HG02759 (cell line): Measurements from ENCODE around the gene INSYN2B.
A peak's percentile ranks its signal among the peaks of the same experiment; 100 is the strongest.
"Not testable (repeated sequence)": the region's sequence is repeated elsewhere in the genome, so short reads cannot be mapped to it uniquely, and the experiment has no call there.

Experiments
- ATAC-seq: cut with Tn5 transposase; IDR thresholded peaks from one replicate; pipeline ENCODE4 v1.9.1; 2021; ENCODE audit warnings: mild to moderate bottlenecking, moderate library complexity; ENCODE audit not compliant: unreplicated experiment

Gene INSYN2B

DNA sequence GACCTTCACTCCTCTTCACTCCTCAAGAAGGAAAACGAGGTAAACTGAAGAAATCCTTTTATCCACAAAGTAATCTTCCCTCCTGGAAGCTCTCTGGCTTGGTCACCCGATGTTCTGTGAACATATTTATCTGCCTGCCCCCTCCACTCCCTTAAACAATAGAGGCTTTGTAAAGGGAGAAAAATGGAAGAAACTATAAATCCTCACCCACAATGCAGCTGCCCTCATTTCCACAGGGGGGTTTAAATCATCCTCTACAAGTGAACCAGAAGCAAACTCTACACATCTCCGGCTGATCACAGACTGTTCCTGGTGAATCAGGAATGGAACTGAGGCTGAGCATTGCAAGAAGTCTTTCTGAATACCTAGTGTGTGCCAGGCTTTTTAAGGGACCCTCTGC, 7.2 kb downstream of the INSYN2B start:
- ATAC-seq = no peak

- ATAC-seq = no peak
These were observed 8.5 kb downstream of the INSYN2B start for GRCh38 chr5:169971780-169972179.

DNA sequence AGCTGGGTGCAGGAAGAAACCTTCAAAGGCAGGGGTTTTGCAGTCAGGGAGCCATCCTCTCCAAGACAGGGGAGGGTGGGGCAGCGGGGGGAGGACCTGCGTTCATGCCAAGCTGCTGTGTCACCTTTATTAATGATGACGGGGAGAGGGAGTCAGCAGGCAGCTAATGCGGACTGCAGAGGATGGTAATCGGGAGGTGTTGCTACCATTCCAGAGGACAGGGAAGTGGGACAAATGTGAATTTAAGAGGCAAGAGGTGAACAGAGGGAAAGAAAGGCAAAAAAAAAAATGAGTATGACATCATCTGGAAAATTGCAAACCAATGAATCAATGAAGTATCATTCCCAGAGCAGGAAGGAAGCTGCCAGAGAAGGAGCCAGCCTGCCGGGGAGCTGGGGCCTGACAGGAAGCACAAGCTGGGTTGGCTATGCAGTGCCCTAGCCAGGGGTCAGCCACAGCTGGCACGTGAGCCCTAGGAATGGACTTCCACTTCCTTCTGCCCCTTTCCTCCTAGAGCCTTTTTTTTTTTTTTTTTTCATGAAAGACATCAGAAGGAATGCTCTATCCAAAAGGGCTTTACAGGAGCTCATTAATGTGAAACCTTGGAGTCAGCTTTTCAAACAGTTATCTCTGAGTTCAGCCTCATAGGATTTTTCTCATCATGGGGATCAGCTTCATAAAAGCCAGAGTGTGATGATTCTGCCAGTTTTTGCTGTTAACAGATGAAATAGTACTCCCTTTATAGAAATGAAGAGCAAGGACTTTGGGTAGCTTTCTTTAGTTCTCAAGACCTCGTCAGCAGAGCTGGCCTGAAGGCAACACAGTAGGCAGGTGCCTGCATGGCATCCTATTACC, 9.2 kb downstream of the INSYN2B start:
- no peak for ATAC-seq

DNA sequence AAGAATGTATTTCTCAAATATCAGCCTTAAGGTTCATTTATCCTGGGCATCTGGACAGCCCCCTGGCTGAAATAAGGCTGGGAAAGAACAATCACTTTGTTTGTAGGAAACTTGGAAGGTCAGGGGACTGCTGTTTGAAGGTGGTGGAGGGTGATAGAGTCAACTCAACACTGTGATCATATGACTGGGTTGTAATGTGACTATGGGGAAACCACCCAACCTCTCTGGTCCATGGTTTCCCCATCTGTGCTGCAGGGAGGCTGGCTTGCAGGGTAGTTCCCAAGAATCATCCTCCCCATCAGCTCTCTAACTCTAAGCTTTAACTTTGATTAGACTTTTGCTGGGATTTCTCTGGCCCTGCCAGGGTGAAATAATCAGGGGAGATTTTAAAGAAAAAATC, 10.0 kb downstream of the INSYN2B start:
- ATAC-seq = peak; percentile 87

GRCh38 chr5:169964246-169964645, 16.0 kb downstream of the INSYN2B start:
- no peak for ATAC-seq

GRCh38 chr5:169960659-169961058, 19.6 kb downstream of the INSYN2B start:
- no peak for ATAC-seq

DNA sequence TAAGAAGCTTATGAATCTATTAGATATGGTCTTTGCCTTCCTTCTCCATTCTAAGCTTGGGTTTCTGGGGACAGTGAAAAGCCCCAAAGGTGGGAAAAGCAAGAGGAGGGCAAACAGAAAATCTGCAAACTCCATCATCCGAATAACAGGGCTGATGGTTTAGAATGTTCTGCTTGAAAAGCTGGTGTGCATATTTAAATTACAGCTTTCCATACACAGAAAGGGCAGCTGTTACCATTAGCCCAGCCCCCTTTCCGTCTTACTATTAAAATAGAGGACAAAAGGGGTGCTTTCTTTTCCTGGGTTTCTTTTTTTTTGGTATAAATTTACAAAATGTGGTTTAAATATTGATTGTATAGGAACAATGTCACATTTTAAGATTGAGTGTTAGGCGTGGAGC, 22.0 kb downstream of the INSYN2B start:
- no peak for ATAC-seq

DNA sequence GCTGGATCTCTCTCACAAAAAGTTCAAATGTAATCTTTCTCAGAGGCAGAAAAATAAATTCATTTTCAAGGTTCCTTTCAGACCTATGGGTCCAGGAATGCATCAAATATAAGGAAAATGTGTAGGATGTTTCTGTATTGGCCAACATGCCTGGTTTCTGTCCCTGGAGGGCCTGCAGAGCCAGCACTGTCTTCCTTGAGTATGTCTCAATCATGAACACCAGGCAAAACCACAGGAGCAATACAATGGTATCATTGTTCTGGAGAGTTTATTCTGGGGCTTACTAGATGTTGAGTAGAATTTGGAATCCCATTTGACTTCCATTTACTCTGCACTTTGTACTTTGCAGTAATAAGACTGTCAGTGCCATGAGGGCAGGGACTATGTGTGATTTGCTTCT, 23.5 kb downstream of the INSYN2B start:
- ATAC-seq = no peak

GRCh38 chr5:169956126-169956525, 24.2 kb downstream of the INSYN2B start:
- no peak for ATAC-seq

GRCh38 chr5:169954786-169955185, 25.5 kb downstream of the INSYN2B start:
- ATAC-seq = no peak

- ATAC-seq = not testable (repeated sequence)
These were observed 27.1 kb downstream of the INSYN2B start for GRCh38 chr5:169953196-169953595.

GRCh38 chr5:169950333-169950732, 30.0 kb downstream of the INSYN2B start:
- no peak for ATAC-seq

DNA sequence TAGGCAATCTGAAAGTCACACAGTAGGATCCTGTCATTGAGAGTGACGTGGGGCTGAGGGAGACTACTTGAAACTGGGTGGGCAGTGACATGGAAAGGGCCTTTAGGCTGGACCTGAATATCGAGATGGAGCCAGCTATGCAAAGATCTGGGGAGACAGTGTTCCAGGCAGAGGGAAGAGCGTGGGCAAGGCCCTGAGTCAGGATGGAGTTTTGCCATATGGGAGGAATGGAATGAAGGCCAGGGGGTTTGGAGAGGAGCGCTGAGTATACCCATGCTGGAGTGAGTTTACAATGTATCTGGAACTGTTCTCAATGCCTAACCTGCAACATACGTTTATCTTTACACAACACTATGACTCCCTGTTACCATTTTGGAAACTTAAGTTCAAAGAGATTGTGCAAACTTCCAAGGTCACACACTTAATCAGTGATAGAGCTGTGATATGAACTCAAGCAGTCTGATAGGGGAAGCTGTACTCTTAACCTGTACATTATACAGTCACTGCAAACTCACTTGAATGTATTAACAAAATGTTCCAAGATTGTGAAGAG, 33.5 kb downstream of the INSYN2B start:
- no peak for ATAC-seq

GRCh38 chr5:169945831-169946261, 34.4 kb downstream of the INSYN2B start:
- ATAC-seq = no peak

DNA sequence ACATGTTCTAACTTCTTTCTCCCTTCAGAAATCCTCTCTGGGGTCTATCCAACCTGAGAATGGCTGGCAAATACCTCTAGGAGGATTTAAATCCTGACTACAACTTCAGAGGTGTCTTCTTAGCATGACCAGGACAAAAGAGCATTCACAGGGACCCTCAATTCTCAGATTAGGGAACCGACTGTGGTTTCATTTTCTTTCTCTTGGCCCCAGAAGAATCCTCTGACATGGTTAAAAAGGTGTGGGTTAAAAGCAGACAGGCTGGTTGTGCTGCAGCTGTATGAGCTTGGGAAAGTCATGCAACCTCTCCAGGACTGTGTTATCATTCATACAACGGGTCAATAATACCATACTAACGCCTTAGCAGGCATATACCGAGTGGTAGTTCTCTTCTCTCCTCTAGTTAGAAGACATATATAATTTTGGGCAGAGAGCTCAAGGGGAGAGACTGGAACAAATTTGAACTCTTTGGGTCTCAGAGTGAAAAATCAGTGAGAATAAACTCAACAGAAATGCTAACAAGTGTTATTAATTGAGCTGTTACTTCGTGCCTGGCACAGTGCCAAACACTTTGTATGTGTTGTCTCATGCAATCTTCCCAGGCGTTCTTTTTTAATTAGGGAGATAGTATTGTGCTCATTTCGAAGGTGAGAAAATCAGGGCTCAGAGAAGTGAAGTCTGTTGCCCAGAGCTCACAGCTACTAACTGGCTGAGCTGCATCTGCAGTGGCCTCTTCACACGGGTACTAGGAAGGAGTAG, 35.2 kb downstream of the INSYN2B start:
- ATAC-seq = peak; percentile 64

DNA sequence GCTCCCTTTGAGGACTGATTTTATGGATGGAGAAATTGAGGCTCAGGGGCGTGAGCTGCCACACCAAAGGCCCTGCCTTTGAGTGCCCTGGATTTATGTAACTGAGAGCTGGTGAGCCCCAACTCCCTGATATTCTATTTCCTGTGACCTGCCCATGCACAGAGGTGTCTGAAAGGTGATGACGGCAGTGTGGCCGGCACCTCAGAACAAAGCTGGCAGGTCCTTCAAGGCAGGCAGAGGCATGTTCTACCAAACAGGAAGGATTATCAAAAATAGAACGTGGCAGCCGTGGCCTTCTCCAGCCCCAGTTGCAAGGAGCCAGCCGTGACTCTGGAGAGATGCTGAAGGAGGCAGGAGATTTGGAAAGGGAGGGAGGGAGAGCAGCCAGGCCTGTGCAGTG, 36.2 kb downstream of the INSYN2B start:
- ATAC-seq = no peak

DNA sequence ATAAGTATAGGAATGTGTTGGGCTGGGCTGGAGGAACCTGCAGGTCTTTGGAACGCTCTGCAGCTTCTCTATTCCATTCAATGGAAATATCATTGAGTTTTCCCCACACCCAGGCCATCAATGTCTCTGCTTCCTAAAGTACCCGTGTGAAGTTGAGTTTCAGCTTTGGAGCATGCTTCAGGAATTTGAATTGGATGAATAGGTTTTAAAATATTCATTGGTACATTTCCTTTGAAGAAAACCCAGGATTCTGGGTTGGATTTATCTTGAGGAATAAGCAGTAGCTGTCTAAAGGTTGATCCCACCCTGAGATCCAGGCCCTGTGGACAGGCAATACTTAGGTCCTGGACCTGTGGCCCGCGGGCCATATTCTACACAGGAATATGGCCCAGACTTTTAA, 37.3 kb downstream of the INSYN2B start:
- ATAC-seq = no peak

DNA sequence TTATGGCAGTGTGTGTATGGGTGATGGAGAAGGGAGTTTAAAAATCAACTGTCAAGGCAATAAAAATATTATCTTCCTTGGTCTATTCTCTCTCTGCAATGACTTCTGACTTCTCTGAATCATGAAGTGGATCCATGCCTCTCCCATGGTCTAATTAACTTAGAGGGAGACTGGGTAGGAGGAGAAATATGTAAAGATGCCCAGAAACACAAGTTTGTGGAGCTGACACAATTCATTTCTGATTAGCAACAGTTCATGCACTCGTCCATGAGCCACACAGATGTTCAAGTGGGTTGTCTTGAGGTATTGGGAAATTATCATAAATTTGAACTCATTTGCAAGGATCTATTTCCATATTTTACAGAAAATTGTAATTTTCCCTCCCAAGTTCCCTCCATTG, 38.1 kb downstream of the INSYN2B start:
- ATAC-seq = no peak

DNA sequence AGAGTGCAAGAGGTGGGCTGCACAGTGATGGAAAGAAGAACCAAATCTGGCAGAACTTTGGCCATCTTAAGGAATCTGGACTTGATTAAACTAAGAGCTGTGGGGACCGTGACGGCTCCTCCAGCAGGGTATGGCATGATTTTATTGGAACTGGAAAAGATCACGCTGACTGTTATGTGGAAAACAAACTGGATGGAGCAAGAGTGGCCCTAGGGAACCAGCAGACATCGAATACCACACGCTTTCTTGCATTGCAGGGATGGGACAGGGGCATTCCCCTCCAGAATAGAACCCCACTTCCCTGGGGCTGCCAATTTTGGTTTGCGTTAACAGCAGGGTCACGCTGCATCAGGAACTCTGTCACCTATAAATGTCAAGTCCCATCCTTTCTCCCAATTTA, 38.8 kb downstream of the INSYN2B start:
- no peak for ATAC-seq

DNA sequence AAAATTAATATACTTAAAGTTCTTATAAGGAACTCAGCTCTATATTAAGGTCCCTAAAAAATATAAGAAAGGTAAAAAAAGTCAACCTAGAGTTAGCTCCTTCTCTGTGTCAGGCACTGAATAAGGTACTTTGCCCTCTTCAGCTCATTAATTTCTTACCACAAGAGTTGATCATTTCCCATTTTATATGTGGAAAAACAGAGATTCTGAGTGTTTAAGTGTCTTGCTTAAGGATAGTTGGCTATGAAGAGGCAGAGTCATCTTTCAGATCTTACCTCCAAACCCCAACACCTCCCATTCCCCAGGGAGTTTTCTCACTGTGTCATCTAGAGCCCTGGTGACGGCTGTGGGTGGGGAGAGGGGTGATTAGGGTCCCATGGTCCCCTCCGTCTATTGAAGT, 40.6 kb downstream of the INSYN2B start:
- no peak for ATAC-seq

DNA sequence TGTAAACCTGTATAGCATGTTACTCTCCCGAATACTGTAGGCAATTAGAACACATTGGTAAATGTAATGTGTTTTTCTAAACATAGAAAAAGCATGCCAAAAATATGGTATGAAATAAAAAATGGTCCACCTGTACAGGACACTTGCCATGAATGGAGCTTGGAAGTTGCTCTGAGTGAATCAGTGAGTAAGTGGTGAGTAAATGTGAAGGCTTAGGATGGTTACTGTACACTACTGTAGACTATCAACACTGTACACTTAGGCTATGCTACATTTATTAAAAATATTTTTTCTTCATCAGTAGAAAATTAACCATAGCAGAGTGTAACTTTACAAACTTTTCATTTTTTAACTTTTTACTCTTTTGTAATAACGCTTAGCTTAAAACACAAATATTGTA, 41.9 kb downstream of the INSYN2B start:
- ATAC-seq = no peak

- no peak for ATAC-seq
These were observed 44.5 kb downstream of the INSYN2B start for GRCh38 chr5:169935762-169936161.
